HCT116 (cell line): ENCODE measurements around the gene MERTK. TPM values are rescaled to one million over a fixed set of nuclear protein-coding genes. Genes with fewer than 3 reads are reported as not detected.
A peak's percentile ranks its signal among the peaks of the same experiment; 100 is the strongest.

Experiments used
- ATAC-seq: fragments of 200-7000 bp; cut with Tn5 transposase; 2 replicates; pipeline ENCODE4 v1.9.1; 2020; ENCODE audit warnings: mild to moderate bottlenecking, moderate library complexity
- BruUV-seq: library from RNA; stranded (reverse); fragments of 400-500 nt; replicated peaks from 2 replicates; lab custom pipeline; 2021; lab: Mats Ljungman, UMichigan
- CTCF ChIA-PET: fragments of 300-600 bp; sonication (Branson Sonifier 250); formaldehyde crosslinking; loops from one replicate; lab custom pipeline; 2021; ENCODE audit warnings: antibody characterized with exemption; lab: Charles Lee
- POLR2A ChIA-PET: fragments of 300-600, 350-600 bp; sonication (Branson Sonifier 250); formaldehyde crosslinking; loops from one replicate; lab custom pipeline; 2021; ENCODE audit warnings: antibody characterized with exemption; lab: Charles Lee
- RAD21 ChIA-PET, 2 experiments: fragments of 300-600 bp; sonication (Branson Sonifier 250); formaldehyde crosslinking; loops; one replicate each; lab custom pipeline; 2023; ENCODE audit warnings: low total read pairs in 2 of 2; ENCODE audit not compliant: uncharacterized antibody in 2 of 2, unreplicated experiment in 2 of 2, low non-redundant PET in 1 of 2; lab: Charles Lee
- DNase-seq: peaks from one replicate; pipeline ENCODE4 v3.0.0-alpha.2; 2010; ENCODE audit warnings: low read depth, low spot score
- H2AFZ ChIP-seq: fragments of 200-600 bp; shearing (Covaris generic), sonication (generic); 2 replicates; pipeline ENCODE4 v1.6.1; 2017; ENCODE audit warnings: low read depth, mixed run types, mixed read lengths, antibody characterized with exemption, low read length; ENCODE audit not compliant: poor library complexity, severe bottlenecking
- H3K27ac ChIP-seq: 2 replicates; pipeline ENCODE4 v1.5.1; 2012; ENCODE audit warnings: low read depth, low read length
- H3K27me3 ChIP-seq: fragments of 200-600 bp; sonication (generic); 2 replicates; pipeline ENCODE4 v1.6.1; 2016; ENCODE audit warnings: mixed run types, low read length, mixed read lengths; ENCODE audit not compliant: insufficient read depth
- H3K36me3 ChIP-seq, 2 experiments: fragments of 200-500 bp in 1 of 2; fragments of 200-600 bp in 1 of 2; sonication (Bioruptor generic) in 1 of 2; sonication (generic) in 1 of 2; 2 replicates each; pipeline versions ENCODE4 v1.5.1 to v1.6.1; 2014 to 2016; ENCODE audit warnings: low read length in 2 of 2, inconsistent platforms in 1 of 2, mixed read lengths in 1 of 2, mixed run types in 1 of 2; ENCODE audit not compliant: insufficient read depth in 2 of 2, control insufficient read depth in 1 of 2
- H3K4me1 ChIP-seq, 2 experiments: fragments of 200-600 bp in 1 of 2; sonication (generic) in 1 of 2; 2 replicates each; pipeline versions ENCODE4 v1.5.1 to v1.6.1; 2012 to 2017; ENCODE audit warnings: low read length in 2 of 2, inconsistent platforms in 1 of 2, mild to moderate bottlenecking in 1 of 2, mixed read lengths in 1 of 2, mixed run types in 1 of 2, moderate library complexity in 1 of 2; ENCODE audit not compliant: insufficient read depth in 2 of 2, control insufficient read depth in 1 of 2
- H3K4me2 ChIP-seq: fragments of 200-600 bp; sonication (generic); 2 replicates; pipeline ENCODE4 v1.6.1; 2017; ENCODE audit warnings: mixed run types, low read length, mixed read lengths
- H3K4me3 ChIP-seq, 2 experiments: fragments of 200-600 bp in 1 of 2; sonication (generic) in 1 of 2; replicated peaks in 1 of 2; 2 replicates each; pipeline ENCODE4 v1.5.1; 2011 to 2016; ENCODE audit warnings: low read length in 2 of 2, control low read depth in 1 of 2, low read depth in 1 of 2, mild to moderate bottlenecking in 1 of 2, mixed read lengths in 1 of 2, mixed run types in 1 of 2
- H3K79me2 ChIP-seq: fragments of 200-600 bp; sonication (generic); 2 replicates; pipeline ENCODE4 v1.6.1; 2017; ENCODE audit warnings: mild to moderate bottlenecking, mixed run types, low read length, moderate library complexity, mixed read lengths; ENCODE audit not compliant: insufficient read depth
- H3K9ac ChIP-seq: fragments of 200-600 bp; sonication (generic); 2 replicates; pipeline ENCODE4 v1.6.1; 2016; ENCODE audit warnings: low read length, mixed read lengths
- H3K9me2 ChIP-seq: fragments of 200-600 bp; sonication (generic), shearing (Covaris generic); 2 replicates; pipeline ENCODE4 v1.6.1; 2017; ENCODE audit warnings: mixed run types, mild to moderate bottlenecking, moderate library complexity; ENCODE audit not compliant: insufficient read depth
- H3K9me3 ChIP-seq, 2 experiments: fragments of 200-500 bp in 1 of 2; fragments of 200-600 bp in 1 of 2; sonication (Bioruptor generic) in 1 of 2; sonication (generic) in 1 of 2; 2 replicates each; pipeline ENCODE4 v1.6.1; 2014 to 2017; ENCODE audit warnings: low read length in 2 of 2, mixed read lengths in 2 of 2, inconsistent platforms in 1 of 2, low read depth in 1 of 2, mild to moderate bottlenecking in 1 of 2, mixed run types in 1 of 2, moderate library complexity in 1 of 2; ENCODE audit not compliant: control insufficient read depth in 1 of 2, insufficient read depth in 1 of 2
- H4K20me1 ChIP-seq: fragments of 200-600 bp; sonication (generic), shearing (Covaris generic); 2 replicates; pipeline ENCODE4 v1.6.1; 2017; ENCODE audit warnings: mixed run types, mild to moderate bottlenecking, moderate library complexity; ENCODE audit not compliant: insufficient read depth
- CBX3 ChIP-seq: IDR thresholded peaks from 2 replicates; pipeline ENCODE4 v1.6.1; 2012; ENCODE audit warnings: low read depth
- CEBPB ChIP-seq: IDR thresholded peaks from 2 replicates; pipeline ENCODE4 v1.6.1; 2012; ENCODE audit warnings: low read depth
- CTCF ChIP-seq, 3 experiments: fragments of 200-600 bp in 1 of 3; sonication (generic) in 1 of 3; IDR thresholded peaks in 2 of 3; conservative IDR thresholded peaks in 1 of 3; 2 replicates each; pipeline ENCODE4 v1.5.1; 2012 to 2017; ENCODE audit warnings: low read depth in 2 of 3, low read length in 2 of 3, antibody characterized with exemption in 1 of 3, borderline replicate concordance in 1 of 3, control low read depth in 1 of 3, mild to moderate bottlenecking in 1 of 3, mixed read lengths in 1 of 3, mixed run types in 1 of 3, moderate library complexity in 1 of 3; ENCODE audit not compliant: insufficient read depth in 1 of 3
- EGR1 ChIP-seq: IDR thresholded peaks from 2 replicates; pipeline ENCODE4 v1.6.1; 2012; ENCODE audit warnings: low read depth
- EZH2 ChIP-seq: fragments of 200-600 bp; sonication (generic); IDR thresholded peaks from 2 replicates; pipeline ENCODE4 v1.6.1; 2017; ENCODE audit warnings: antibody characterized with exemption, mixed run types
- EZH2phosphoT487 ChIP-seq: fragments of 200-600 bp; IDR thresholded peaks from 2 replicates; pipeline ENCODE4 v1.6.1; 2018; ENCODE audit warnings: antibody characterized with exemption, borderline replicate concordance
- FOSL1 ChIP-seq: IDR thresholded peaks from 2 replicates; pipeline ENCODE4 v1.6.1; 2012; ENCODE audit warnings: low read depth
- JUND ChIP-seq: IDR thresholded peaks from 2 replicates; pipeline ENCODE4 v1.6.1; 2012
- POLR2AphosphoS5 ChIP-seq: IDR thresholded peaks from 2 replicates; pipeline ENCODE4 v1.6.1; 2011; ENCODE audit warnings: mild to moderate bottlenecking, low read depth, low read length, moderate library complexity
- RAD21 ChIP-seq: IDR thresholded peaks from 2 replicates; pipeline ENCODE4 v1.6.1; 2012; ENCODE audit warnings: low read depth, mild to moderate bottlenecking
- SIN3A ChIP-seq: IDR thresholded peaks from 2 replicates; pipeline ENCODE4 v1.6.1; 2012; ENCODE audit warnings: low read depth
- SP1 ChIP-seq: IDR thresholded peaks from 2 replicates; pipeline ENCODE4 v1.6.1; 2012; ENCODE audit warnings: low read depth
- SRF ChIP-seq: IDR thresholded peaks from 2 replicates; pipeline ENCODE4 v1.6.1; 2012; ENCODE audit warnings: low read depth
- TCF7L2 ChIP-seq: IDR thresholded peaks from 2 replicates; pipeline ENCODE4 v1.7.0; 2011; ENCODE audit warnings: borderline replicate concordance, inconsistent platforms; ENCODE audit not compliant: insufficient read depth, insufficient read length; ENCODE audit errors: extremely low read depth
- YY1 ChIP-seq: IDR thresholded peaks from 2 replicates; pipeline ENCODE4 v1.6.1; 2011; ENCODE audit warnings: low read length, low read depth, moderate library complexity, mild to moderate bottlenecking; ENCODE audit not compliant: insufficient replicate concordance; ENCODE audit errors: extremely low read depth
- ZFX ChIP-seq: fragments of 450-650 bp; IDR thresholded peaks from 2 replicates; pipeline ENCODE4 v1.6.1; 2017
- ZNF274 ChIP-seq: fragments of 200-500 bp; sonication (Bioruptor generic); IDR thresholded peaks from 2 replicates; pipeline ENCODE4 v1.6.1; 2014; ENCODE audit warnings: mild to moderate bottlenecking, low read depth, low read length, inconsistent platforms
- intact Hi-C: fragments of 100-400 bp; cut with micrococcal nuclease; formaldehyde crosslinking; loops from 2 replicates; pipeline ENCODE4 v1.10.0; 2022
- total RNA-seq: library from RNA; stranded (reverse); gene quantifications from one replicate; pipeline ENCODE4 v1.2.1, GENCODE V29; 2021; ENCODE audit not compliant: unreplicated experiment
- TF ChIP-seq, protein P1 (sequence below): IDR thresholded peaks from 2 replicates; pipeline ENCODE4 v1.6.1; 2012
- TF ChIP-seq, protein P2 (sequence below): IDR thresholded peaks from 2 replicates; pipeline ENCODE4 v1.6.1; 2012; ENCODE audit warnings: low read depth
- TF ChIP-seq, protein P3 (sequence below): IDR thresholded peaks from 2 replicates; pipeline ENCODE4 v1.6.1; 2012

Gene MERTK
- total RNA-seq, 1 experiment from 2014 or later, result 5.7 TPM

GRCh38 chr2:111946294-111947114 lies 48.1 kb downstream of the MERTK start:
- RAD21 ChIA-PET, result no interaction called here
- CTCF ChIA-PET, result no interaction called here
- H3K36me3 ChIP-seq, result no peaks in the 10 kb centered on the region; a peak in 1 of 4 replicates
- H3K4me3 ChIP-seq, result peak overlapping the region in 1 of 2 experiments; percentile 44
- H3K9ac ChIP-seq, result peak overlapping the region; percentile 42
- POLR2A ChIA-PET, result interaction anchor here (0.6 kb wide), 1 partner anchor 28 kb away, joined by 4 read pairs; no protein-coding TSS in a partner anchor
- peaks cover 24 to 26% of the 10 kb centered on the region in 2 experiments for H3K4me1 ChIP-seq
- intact Hi-C loops, result loop anchor here (1.0 kb wide), 2 partner anchors 29 to 48 kb away; partner anchors contain the start of gene MERTK
- H3K4me2 ChIP-seq, result peak overlapping the region; percentile 77
- no peaks in the 10 kb centered on the region for H3K9me3 ChIP-seq
- no peaks in the 10 kb centered on the region for H4K20me1 ChIP-seq
- no peaks in the 10 kb centered on the region for H3K27me3 ChIP-seq
- no peak overlapping the region for H2AFZ ChIP-seq
- H3K9me2 ChIP-seq, result no peaks in the 10 kb centered on the region
- DNase-seq (peak; percentile 94), ATAC-seq (peak; percentile 91)
- H3K79me2 ChIP-seq, result no peaks in the 10 kb centered on the region
- BruUV-seq, result no TSS peak
- H3K27ac ChIP-seq, result peak overlapping the region; percentile 59
- TF ChIP-seq EZH2 (no peak), FOSL1 (peak; percentile 88), CBX3 (peak; percentile 91), EGR1 (no peak), CEBPB (peak; percentile 98), RAD21 (peak; percentile 49), JUND (peak; percentile 93), YY1 (no peak), SP1 (peak; percentile 96), CTCF (IDR thresholded peaks at IDR 0.05 in 2 of 3, conservative IDR thresholded peaks at IDR 0.05 in 1 of 3; ENCODE audit: borderline replicate concordance in 1 of 3, insufficient read depth in 1 of 3, low read depth in 2 of 3, low read length in 2 of 3) (no peak), POLR2AphosphoS5 (peak; percentile 75), SIN3A (peak; percentile 85), ZNF274 (no peak), ZFX (no peak), SRF (peak; percentile 71), TCF7L2 (no peak), EZH2phosphoT487 (no peak)
- TF ChIP-seq, protein P1, sequence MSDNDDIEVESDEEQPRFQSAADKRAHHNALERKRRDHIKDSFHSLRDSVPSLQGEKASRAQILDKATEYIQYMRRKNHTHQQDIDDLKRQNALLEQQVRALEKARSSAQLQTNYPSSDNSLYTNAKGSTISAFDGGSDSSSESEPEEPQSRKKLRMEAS, result peak; percentile 76
- TF ChIP-seq, protein P2, sequence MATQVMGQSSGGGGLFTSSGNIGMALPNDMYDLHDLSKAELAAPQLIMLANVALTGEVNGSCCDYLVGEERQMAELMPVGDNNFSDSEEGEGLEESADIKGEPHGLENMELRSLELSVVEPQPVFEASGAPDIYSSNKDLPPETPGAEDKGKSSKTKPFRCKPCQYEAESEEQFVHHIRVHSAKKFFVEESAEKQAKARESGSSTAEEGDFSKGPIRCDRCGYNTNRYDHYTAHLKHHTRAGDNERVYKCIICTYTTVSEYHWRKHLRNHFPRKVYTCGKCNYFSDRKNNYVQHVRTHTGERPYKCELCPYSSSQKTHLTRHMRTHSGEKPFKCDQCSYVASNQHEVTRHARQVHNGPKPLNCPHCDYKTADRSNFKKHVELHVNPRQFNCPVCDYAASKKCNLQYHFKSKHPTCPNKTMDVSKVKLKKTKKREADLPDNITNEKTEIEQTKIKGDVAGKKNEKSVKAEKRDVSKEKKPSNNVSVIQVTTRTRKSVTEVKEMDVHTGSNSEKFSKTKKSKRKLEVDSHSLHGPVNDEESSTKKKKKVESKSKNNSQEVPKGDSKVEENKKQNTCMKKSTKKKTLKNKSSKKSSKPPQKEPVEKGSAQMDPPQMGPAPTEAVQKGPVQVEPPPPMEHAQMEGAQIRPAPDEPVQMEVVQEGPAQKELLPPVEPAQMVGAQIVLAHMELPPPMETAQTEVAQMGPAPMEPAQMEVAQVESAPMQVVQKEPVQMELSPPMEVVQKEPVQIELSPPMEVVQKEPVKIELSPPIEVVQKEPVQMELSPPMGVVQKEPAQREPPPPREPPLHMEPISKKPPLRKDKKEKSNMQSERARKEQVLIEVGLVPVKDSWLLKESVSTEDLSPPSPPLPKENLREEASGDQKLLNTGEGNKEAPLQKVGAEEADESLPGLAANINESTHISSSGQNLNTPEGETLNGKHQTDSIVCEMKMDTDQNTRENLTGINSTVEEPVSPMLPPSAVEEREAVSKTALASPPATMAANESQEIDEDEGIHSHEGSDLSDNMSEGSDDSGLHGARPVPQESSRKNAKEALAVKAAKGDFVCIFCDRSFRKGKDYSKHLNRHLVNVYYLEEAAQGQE, result peak; percentile 67
- TF ChIP-seq, protein P3, sequence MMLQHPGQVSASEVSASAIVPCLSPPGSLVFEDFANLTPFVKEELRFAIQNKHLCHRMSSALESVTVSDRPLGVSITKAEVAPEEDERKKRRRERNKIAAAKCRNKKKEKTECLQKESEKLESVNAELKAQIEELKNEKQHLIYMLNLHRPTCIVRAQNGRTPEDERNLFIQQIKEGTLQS, result no peak
